DMS153 (cell line): ENCODE results near the gene PPM1H.
"Not testable (repeated sequence)": the region's sequence is repeated elsewhere in the genome, so short reads cannot be mapped to it uniquely, and the experiment has no call there.

Source experiments
- DNase-seq: peaks from one replicate; lab custom pipeline; 2025; lab: John Stamatoyannopoulos, UW

The PPM1H gene

DNA sequence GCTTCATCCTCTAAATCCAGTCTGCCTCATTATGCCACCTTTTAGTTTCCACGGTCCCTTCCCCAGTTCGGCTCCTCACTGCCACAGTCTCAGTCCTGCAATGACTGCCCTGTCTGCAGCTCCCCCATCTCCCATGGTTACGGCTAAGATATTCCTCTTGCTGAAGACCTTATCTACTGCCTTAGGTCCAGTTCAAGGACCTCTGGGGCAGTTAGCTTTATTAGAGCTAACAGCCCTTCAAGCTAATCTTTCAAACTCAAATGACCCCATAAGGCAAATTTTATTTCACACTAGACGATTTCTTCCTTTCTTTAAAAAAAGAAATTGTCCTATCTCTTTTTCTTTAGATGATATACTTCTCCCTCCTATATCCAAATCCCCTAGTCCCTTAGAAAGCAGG is 253.6 kb downstream of the PPM1H start:
- no peak for DNase-seq

DNA sequence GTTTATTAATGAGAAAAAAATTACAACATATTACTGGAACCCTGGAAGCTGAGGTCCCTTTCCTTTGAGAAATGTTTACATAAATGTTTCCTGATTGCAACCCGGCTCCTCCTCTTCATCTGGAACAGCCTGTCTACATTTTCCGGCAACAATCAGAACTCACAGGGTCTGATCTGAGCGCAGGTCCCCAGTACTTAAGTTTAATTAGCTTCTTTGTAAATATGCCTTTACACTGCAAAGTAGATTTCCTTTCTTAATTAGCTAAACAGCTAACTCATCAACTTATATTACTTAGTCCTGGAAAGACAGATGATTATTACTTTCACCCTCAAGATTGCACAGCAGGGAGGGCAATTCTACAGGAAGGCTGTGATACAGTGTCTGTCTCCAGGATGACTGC is 255.3 kb downstream of the PPM1H start:
- no peak for DNase-seq

DNA sequence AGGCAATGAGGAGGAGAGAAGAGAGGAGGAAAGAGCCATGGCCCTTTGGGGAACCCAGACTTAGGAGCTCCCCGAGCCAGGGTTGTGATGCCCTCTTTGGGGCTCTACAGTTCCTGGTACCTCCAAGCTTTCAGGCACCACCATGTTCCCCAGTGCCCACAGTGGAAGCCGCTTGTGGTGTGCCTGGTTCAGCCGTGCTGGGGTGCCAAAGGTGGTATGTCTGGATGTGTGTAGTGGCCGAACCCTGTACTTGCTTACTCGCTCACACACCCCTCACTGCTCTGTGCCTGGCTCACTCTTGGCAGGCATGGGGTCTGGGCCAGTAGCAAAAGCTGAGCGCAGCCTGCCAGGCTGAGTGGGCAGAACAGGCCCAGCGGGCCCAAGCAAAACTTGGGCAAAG is 257.6 kb downstream of the PPM1H start:
- no peak for DNase-seq

DNA sequence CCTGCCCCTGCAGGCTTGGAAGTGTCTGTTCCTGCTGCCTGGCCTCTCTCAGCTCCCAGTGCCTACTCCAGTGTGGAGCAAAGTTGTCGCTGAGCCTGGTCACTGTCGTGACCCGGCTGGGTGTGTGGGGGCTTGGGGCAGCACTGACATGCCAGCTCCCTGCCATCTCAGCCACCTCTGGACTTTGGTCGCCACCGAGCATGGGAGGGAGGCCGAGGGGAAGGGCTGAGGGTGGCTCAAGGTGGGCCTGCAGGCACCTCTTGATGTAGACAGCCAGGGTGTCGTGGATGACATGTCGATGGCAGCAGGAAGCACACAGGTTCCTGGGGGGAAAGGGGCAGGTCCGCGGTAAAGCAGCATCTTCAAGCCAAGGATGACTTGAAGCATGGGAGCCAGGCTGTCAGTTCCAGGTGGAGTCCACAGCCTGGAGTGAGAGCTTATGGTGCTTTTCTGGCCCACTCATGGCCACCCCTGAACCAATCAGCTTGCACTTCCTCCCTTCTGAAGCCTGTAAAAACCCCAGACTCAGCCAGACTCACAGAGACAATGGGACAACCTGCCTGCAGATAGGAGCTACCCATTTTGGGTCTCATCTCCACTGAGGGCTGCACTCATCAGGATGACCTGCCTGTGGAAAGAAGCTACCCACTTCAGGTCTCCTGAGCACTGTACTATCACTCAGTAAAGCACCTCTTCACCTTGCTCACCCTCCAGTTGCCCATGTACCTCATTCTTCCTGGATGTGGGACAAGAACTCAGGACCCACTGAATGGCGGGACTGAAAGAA is 258.2 kb downstream of the PPM1H start:
- DNase-seq, result no peak

DNA sequence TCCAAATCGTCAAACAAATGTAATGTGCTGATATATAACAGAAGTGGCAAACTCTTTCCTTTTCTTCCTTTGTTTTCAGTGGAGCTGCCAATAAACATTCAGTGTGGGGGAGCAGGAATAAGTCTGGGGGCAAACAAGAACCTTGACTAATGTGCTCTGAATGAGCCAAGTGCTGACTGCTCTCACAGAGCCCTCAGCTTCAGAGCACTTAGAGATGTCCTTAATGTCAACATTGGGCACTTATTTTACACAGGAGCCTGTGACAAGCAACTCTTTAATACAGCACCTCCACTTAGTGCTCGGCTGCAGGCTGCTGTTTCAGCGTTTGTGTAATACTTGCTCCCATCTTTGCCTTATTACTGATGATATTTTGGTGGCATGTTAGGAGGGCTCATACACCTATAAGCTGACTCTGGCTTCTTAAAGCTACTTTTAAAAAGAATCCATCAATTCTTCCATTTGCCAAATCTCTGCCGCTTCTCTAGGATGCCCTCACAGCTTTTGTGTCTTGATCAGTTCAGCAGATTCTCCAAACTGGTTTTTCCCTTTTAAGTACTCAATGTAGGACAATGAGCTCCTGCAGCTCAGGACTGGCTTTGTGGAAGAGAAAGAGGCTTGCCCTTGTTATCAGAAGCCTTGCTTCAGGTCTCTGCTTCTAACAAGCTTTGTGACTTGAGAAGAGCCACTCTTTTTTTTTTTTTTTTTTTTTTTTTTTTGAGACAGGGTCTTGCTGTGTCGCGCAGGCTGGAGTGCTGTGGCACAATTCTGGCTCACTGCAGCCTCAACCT is 261.7 kb downstream of the PPM1H start:
- DNase-seq, result no peak

DNA sequence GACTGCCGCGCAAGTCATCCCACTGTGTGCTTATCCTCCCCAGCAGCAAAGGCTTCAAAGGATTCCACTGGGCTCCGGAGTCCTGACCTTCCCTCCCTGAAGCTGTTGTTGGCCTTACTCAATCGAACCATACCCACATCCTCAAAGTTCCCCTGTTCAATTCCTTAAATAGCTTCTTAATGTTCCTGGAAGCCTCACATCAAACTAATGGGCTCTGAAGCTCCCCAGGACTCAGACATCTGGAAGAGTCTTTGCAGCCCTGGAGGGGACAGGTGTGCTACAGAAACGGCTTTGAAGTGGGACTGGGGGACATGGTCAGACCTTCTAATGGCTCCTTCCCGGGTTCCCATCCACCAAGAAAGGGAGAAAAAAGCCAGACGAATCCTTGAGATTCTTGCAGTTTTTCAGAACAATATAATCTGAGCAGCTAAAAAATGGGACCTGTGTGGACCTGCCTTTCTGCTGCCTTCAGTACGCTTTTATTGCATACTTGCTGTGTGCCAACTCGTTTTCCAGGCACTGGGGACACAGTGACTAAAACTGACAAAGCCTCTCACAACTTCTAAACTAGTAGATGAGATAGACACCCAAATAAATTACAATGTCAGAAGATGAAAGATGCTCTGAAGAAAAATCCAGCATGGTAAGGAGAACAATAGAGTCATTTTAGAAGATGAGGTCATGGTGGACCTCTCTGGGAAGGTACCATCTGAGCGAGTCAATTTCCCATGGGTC is 263.8 kb downstream of the PPM1H start:
- no peak for DNase-seq

DNA sequence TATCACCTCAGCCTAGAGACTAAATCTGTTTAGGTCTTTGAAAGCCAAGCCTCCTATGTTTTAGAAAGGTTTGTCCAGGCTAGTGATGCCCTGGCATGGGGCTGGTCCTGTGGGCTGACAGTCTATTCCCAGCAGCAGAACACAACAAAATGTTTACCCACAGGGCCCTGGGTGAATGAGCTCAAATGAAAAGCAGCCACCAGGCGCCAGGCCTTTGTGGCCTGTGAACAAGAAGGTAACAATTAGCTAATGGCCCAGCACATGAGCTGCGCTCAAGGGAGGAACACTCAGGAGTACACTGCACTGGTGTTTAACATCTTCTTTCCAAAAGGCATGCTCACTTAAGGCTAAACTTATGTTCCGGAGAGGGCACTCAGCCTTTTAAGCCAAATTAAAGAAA is 266.2 kb downstream of the PPM1H start:
- no peak for DNase-seq

DNA sequence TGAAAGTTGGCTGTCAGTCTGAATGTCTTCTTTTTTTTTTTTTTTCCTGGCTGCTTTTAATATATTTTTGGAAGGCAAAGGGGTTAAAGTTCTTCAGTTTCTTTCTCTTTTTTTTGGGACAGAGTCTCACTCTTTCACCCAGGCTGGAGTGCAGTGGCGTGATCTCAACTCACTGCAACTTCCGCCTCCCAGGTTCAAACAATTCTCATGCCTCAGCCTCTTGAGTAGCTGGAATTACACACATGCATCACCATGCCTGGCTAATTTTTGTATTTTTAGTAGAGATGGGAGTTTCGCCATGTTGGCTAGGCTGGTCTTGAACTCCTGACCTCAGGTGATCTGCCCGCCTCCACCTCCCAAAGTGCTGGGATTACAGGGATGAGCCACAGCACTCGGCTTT is 270.0 kb downstream of the PPM1H start:
- not testable (repeated sequence) for DNase-seq

DNA sequence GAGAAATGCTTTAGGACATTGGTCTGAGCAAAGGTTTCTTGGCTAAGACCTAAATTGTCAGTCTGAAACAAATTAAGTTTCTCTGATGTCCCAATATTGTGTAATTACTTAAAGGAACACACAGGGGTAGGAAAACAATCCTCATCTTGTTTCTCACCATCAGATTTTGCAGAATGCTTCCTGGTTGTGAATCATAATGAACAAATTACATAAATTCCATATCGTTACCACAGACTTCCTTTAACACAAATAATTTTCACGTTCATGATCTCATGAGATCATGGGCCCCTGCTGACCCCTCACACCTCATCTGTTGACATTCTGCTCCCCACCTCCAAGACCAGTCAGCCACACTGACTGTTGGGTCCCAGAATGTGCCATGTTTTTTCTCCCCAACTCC is 274.2 kb downstream of the PPM1H start:
- DNase-seq, result no peak

DNA sequence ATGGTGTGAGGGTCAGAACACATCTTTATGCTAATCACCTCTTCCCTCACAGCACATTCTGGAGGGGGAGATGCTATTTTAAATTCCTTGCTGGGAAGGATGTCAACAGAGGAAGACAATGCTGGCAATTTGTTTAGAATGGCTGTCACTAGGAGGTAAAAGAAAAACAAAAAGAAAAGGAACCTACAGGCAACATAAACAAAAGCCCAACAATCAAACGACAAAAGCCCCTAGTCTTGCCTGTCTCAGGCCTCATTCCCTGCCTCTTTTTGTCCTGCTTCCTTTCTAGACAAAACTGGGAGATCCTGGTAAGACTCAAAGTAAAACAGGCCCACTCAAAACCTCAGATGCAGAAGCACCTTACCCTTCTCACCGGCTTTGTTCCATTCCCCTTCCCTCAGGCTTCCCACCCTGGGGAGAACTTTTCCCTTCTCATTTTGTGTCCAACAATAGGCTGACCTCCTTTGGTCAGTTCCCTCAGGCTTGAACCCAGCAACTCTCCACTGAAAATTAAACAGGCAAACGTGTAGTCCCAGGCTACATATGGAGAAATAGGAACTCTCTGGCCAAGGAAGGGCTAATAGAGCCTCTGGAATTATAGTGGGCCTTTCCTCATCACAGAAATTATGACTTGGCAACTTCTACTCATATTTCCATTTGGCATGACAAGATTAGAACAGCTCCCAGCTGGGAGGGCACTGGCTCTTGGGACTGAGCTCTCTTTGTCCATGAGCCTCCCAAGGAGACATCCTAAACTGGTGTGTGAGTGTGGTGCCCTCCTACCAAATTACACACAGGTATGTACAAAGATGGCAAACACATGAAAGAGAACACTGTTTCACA is 275.3 kb downstream of the PPM1H start:
- DNase-seq, result no peak

DNA sequence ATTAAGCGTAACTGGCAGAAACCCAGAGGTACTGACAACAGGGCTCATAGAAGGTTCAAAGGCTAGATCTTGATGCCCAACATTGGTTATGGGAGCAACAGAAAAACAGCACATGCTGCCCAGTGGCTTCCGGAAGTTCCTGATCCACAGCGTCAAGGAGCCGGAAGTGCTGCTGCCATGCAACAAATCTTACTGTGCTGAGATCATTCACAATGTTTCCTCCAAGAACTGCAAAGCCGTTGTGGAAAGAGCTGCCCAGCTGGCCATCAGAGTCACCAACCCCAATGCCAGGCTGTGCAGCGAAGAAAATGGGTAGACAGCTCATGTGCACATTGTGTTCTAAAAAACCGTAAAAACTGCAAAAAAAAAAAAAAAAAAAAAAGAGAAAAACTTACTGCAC is 276.0 kb downstream of the PPM1H start:
- DNase-seq, result no peak

DNA sequence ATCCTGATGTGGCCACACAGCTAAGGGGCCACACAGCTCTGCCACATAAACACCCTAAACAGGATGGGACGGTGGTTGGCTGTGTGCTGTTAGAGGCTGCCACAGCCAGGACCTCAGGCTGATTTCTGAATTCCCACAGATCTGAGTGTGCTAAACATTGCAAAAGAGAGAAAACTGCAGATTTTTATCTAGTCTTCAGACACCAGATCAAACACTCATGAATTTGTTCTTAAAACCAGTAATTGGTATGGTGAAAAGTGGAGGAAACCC is 277.7 kb downstream of the PPM1H start:
- no peak for DNase-seq

DNA sequence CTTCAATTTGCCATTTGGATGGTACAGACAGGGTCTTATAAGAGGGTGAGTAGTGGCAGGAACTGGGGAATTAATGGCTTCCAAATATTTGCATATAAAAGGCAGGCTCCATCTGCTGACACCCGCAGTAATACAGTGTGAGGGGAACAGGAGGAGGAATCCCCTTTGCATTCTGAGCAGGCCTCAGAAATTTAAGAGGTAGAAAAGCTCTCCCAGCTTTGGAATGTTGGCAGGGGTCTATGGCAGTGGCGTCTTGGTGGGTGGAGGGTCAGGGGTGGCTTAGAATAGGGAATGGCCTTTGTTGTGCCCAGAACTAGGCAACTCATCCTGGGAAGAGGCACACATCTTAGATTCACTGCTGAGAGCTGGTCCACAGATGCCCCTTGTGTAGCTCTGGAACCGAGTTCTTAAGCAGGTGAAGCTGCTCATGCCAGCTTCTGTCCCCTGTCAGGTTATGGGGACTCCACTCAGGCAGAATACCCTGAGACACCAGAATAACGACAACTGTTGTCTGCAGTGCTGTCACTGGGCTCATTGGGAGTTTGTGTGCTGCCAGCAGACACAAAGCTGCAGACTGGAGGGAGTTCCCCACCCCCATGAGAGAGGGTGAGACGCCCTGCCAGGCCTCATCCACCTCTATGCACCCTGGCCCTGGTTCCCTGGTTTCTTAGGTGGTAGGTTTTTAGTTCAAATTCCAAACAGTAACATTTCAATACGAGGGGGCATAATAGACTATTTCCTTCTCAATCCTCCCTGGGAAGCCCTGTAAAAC is 278.2 kb downstream of the PPM1H start:
- DNase-seq, result no peak

DNA sequence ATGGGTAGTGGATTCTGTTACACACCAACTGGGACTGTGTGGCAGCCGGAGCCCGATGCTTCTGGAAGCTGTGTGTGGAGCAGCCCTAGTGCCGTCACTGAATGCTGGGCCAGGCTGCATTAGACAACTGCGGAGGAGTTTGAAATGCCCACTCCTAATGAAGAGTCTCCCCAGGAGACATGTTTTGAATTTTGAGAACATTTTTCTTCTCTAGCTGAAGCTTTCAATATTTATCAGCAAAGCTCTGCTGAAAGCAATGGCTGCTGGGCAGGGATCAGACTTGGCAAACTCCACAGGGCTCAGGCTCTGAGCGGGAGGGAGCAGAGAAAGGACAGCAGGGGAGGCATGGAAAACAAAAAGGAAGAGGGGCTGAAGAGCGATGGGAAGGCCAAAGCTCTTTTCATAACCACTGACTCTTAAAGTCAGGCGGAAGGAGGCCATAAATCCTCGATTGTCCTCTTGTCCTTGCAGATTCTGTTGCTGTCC is 279.2 kb downstream of the PPM1H start:
- no peak for DNase-seq

DNA sequence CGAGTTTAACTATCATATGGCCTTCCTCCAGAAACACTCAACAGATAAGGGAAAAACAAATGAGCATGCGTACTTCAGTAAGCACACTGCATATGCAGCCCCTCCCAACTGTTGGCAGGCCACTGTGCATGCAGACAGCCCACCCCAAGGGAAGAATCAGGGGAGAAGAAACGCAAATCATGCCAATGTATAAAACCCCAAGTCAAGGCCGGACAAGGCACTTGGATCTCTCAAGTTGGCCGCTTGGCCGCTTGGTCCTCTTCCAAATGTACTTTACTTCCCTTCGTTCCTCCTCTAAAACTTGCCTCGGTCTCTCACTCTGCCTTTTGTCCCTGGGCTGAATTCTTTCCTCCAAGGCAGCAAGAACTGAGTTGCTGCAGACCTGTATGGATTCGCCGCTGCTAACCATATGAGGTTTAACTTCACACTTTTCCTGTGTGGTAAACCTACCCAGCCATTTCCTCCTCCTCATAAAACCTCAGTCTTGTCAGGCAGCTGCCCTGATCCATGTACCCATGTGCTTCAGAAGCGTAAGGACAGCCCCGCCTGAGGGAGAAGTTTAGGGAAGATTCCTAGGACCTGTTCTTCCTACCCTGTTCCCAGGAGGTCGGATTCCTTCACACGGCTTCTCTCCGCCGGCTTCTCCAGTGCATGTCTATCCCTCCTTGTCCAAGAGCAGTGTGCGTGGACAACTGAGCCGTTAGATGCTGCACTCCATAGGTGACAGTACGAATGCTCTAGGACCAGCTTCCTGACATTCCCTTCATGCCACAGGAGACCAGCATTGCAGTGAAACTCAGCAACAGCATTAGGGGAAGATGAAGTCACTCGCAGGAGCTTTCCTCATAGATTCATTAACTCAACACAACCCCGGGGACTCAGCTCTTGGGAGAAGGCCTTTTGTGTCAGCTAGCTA is 280.4 kb downstream of the PPM1H start:
- DNase-seq, result no peak

DNA sequence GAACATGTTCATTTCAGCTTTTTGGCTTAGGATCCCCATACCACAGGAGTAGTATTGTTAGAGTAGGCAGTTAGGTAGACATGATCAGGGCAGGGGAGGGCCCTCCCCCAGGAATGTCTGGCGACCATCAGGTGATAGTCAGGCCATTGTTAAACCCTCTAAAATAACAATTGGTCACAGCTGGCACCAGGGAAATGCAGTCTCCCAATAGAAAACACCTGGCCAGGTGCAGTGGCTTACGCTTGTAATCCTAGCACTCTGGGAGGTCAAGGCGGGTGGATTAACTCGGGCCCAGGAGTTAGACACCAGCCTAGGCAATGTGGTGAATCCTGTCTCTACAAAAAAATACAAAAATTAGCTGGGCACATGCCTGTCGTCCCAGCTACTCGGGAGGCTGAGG is 281.2 kb downstream of the PPM1H start:
- no peak for DNase-seq

DNA sequence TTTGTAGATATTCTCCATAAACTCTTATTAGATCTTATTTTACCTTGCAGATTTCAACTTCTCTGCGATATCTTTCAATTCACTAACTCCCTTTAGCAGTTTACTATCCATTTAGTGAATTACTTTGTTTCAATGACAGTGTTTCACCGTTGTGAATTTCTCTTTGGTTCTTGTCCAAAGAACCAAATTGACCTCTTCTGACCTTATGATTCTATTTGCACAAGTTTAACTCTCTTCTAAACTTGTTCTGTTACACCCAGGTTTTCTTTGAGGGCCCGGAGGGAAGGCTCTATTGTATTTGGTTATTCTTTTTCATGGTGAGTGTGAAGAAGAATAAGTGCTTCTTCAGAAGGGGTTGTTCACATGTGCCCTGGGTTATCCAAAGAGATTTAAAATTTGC is 281.6 kb downstream of the PPM1H start:
- no peak for DNase-seq

DNA sequence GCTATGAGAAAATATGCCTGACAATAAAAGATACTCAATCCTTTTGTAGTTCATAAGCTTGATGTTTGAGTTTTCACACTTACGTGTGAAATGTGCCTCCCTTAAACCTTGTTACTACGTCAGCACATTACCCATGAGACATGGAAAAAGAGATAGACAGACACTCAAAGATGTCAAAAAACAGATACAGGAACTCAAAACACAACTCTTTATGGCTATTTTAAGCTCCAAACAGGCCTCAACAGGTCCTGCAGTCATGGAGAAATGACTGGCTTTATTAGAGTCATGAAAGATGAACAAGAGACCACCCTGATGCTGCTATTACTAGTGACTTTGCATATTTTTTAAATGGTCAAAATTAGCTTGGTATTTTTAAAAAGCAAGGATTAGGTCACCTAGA is 283.8 kb downstream of the PPM1H start:
- no peak for DNase-seq

DNA sequence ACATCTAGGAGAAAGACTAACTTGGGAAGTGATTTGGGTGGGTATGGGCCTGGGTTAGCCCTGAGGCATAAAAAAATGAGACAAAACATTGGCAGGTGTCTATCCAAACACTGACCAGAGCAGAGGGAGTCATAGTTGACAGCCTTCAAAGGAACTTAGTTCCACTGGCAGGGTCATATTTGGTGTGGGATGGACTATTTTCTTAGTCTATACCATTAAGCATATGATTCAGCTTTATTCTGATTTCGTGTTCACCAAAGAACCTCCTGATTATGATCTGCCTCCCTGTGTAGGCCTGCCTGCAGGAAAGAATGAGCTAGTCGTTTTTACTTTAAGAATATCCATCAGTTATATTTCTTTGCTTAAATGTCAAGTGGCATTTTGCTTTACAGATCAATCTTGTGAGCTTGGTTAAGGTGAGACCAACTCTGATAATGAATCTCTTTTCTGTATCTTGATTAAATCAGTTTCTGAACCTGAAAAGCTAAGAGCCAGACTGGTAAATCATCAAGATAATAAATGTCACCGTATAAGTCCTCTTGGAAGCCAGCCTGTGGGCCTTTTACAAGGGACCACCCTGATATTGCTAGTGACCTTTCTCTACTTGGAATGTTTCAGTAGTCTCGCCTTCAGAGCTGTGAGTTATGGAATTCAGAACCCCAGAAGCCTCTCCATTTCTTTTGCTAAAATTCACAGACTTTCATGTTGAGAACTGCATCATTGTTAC is 285.4 kb downstream of the PPM1H start:
- no peak for DNase-seq

DNA sequence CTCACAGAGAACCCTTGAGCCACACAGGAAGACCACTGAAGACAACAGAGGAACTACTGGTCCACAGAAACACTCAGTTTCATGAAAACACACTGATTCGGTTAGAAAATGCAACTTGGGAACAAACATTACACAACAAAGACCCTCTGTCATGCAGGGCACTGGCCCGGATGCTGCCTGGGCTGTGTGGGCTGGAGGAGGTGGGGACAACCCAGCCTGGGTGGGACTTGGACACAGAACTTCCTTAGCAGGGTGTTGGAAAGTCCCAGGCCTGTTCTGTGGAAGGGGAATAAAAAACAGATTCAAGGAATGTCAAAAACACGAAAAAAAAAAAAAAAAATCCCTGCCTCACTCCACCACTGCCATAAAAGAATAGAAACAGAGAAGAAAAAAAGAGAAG is 287.4 kb downstream of the PPM1H start:
- DNase-seq, result no peak
